Stomach smooth muscle (tissue), 2 donors: ENCODE data around the gene EEF2.
"Not testable (repeated sequence)": the region's sequence is repeated elsewhere in the genome, so short reads cannot be mapped to it uniquely, and the experiment has no call there.

ENCODE experiments used
- H3K27ac ChIP-seq: one replicate; pipeline ENCODE4 v1.7.0; 2013; ENCODE audit warnings: mild to moderate bottlenecking, low read length, inconsistent platforms
- H3K27me3 ChIP-seq, 2 donors: one replicate each; pipeline ENCODE4 v1.7.0; 2013; ENCODE audit warnings: low read length in 2 of 2; ENCODE audit not compliant: insufficient read depth in 2 of 2, control insufficient read depth in 1 of 2
- H3K36me3 ChIP-seq, 2 donors: one replicate each; pipeline ENCODE4 v1.7.0; 2013; ENCODE audit warnings: low read length in 2 of 2; ENCODE audit not compliant: control insufficient read depth in 2 of 2, insufficient read depth in 2 of 2
- H3K4me1 ChIP-seq: one replicate; pipeline ENCODE4 v1.7.0; 2013; ENCODE audit warnings: low read length; ENCODE audit not compliant: control insufficient read depth, insufficient read depth
- H3K4me3 ChIP-seq, 2 donors: one replicate each; pipeline ENCODE4 v1.7.0; 2013; ENCODE audit warnings: low read length in 2 of 2
- H3K9ac ChIP-seq, 2 donors: one replicate each; pipeline ENCODE4 v1.7.0; 2013; ENCODE audit warnings: low read length in 2 of 2, mild to moderate bottlenecking in 1 of 2
- H3K9me3 ChIP-seq, 2 donors: one replicate each; pipeline ENCODE4 v1.7.0; 2013; ENCODE audit warnings: low read length in 2 of 2; ENCODE audit not compliant: control insufficient read depth in 2 of 2
- donor health status: healthy.
- donor health status: Pancreatic carcinoma.

EEF2 gene

GRCh38 chr19:3977242-3978143 lies 7.8 kb downstream of the EEF2 start:
- peaks cover 62 to 66% of the 10 kb centered on the region in 2 donors for H3K36me3 ChIP-seq
- no peak overlapping the region for H3K27ac ChIP-seq
- no peaks in the 10 kb centered on the region for H3K9me3 ChIP-seq
- H3K9ac ChIP-seq: no peak overlapping the region
- no peak overlapping the region for H3K4me3 ChIP-seq
- peaks cover 9% of the 10 kb centered on the region for H3K4me1 ChIP-seq
- H3K27me3 ChIP-seq: no peaks in the 10 kb centered on the region

- no peaks in the 10 kb centered on the region for H3K9me3 ChIP-seq
- H3K4me1 ChIP-seq: peaks cover 2% of the 10 kb centered on the region
- no peak overlapping the region for H3K27ac ChIP-seq
- peaks cover 53 to 57% of the 10 kb centered on the region in 2 donors for H3K36me3 ChIP-seq
- H3K4me3 ChIP-seq: no peak overlapping the region
- H3K9ac ChIP-seq: no peak overlapping the region
- no peaks in the 10 kb centered on the region for H3K27me3 ChIP-seq
Observed at GRCh38 chr19:3976495-3977241, 8.6 kb downstream of the EEF2 start.

GRCh38 chr19:3975637-3976087 lies 9.6 kb downstream of the EEF2 start:
- no peaks in the 10 kb centered on the region for H3K9me3 ChIP-seq
- no peak overlapping the region for H3K27ac ChIP-seq
- no peak overlapping the region for H3K9ac ChIP-seq
- peaks cover 3% of the 10 kb centered on the region for H3K4me1 ChIP-seq
- H3K4me3 ChIP-seq: no peak overlapping the region
- no peaks in the 10 kb centered on the region for H3K27me3 ChIP-seq
- peaks cover 43 to 47% of the 10 kb centered on the region in 2 donors for H3K36me3 ChIP-seq

- no peak overlapping the region for H3K4me3 ChIP-seq
- no peaks in the 10 kb centered on the region for H3K27me3 ChIP-seq
- peaks cover 38 to 42% of the 10 kb centered on the region in 2 donors for H3K36me3 ChIP-seq
- H3K9ac ChIP-seq: no peak overlapping the region
- no peak overlapping the region for H3K27ac ChIP-seq
- peaks cover 4% of the 10 kb centered on the region for H3K4me1 ChIP-seq
- no peaks in the 10 kb centered on the region for H3K9me3 ChIP-seq
Observed at GRCh38 chr19:3975144-3975543, 10.1 kb downstream of the EEF2 start.

- peak within 1 kb of the TSS; percentile 98 to 99 for H3K9ac ChIP-seq
- H3K4me3 ChIP-seq: peak within 1 kb of the TSS; percentile 88 to 94
- H3K9me3 ChIP-seq: no peaks in the 10 kb centered on the region
- H3K27ac ChIP-seq: peak within 1 kb of the TSS; percentile 98
- peaks cover 9 to 17% of the 10 kb centered on the region in 2 donors for H3K36me3 ChIP-seq
- no peaks in the 10 kb centered on the region for H3K27me3 ChIP-seq
- H3K4me1 ChIP-seq: peaks cover 42% of the 10 kb centered on the region
Observed at GRCh38 chr19:3970808-3971598, 14.3 kb downstream of the EEF2 start, which contains the start of gene DAPK3. Gene DAPK3, minus strand, starts transcription at chr19:3971099. Its CDS starts 1,364 bp downstream, at chr19:3969735.

GRCh38 chr19:3970313-3970807 lies 14.9 kb downstream of the EEF2 start:
- H3K36me3 ChIP-seq: peaks cover 10 to 13% of the 10 kb centered on the region in 2 donors

GRCh38 chr19:3969435-3970312 lies 15.6 kb downstream of the EEF2 start:
- Histone ChIP-seq H3K4me3 (peak overlapping the region; percentile 88 to 94), H3K9me3 (no peaks in the 10 kb centered on the region), H3K4me1 (peaks cover 50% of the 10 kb centered on the region), H3K27ac (peak overlapping the region; percentile 98), H3K36me3 (peaks cover 10 to 14% of the 10 kb centered on the region in 2 donors), H3K9ac (peak overlapping the region; percentile 98 to 99), H3K27me3 (no peaks in the 10 kb centered on the region)

More at GRCh38 chr19:3970313-3970807, 14.9 kb downstream of the EEF2 start:
- Histone ChIP-seq H3K9ac (peak overlapping the region; percentile 98 to 99), H3K27me3 (no peaks in the 10 kb centered on the region), H3K4me3 (peak overlapping the region; percentile 88 to 94), H3K9me3 (no peaks in the 10 kb centered on the region), H3K27ac (peak overlapping the region; percentile 98), H3K4me1 (peaks cover 46% of the 10 kb centered on the region)

GRCh38 chr19:3968556-3969434 lies 16.5 kb downstream of the EEF2 start:
- Histone ChIP-seq H3K9ac (peak overlapping the region; percentile 98 to 99), H3K36me3 (peaks cover 17 to 21% of the 10 kb centered on the region in 2 donors), H3K9me3 (no peaks in the 10 kb centered on the region), H3K27ac (peak overlapping the region; percentile 98), H3K4me1 (peaks cover 50% of the 10 kb centered on the region), H3K27me3 (no peaks in the 10 kb centered on the region), H3K4me3 (peak overlapping the region; percentile 88 to 94)

- peak overlapping the region; percentile 98 for H3K27ac ChIP-seq
- H3K9me3 ChIP-seq, H3K27me3 ChIP-seq: not testable (repeated sequence)
- H3K36me3 ChIP-seq: peaks cover 25 to 29% of the 10 kb centered on the region in 2 donors
- H3K9ac ChIP-seq: peak overlapping the region; percentile 42 to 55
- H3K4me3 ChIP-seq: peak overlapping the region in 1 of 2 donors; percentile 64
- peaks cover 50% of the 10 kb centered on the region for H3K4me1 ChIP-seq
Observed at GRCh38 chr19:3967983-3968382, 17.3 kb downstream of the EEF2 start.
